ENCODE data around the gene ATP10A. TPM values are rescaled to one million over a fixed set of nuclear protein-coding genes. Genes with fewer than 3 reads are reported as not detected.
A peak's percentile ranks its signal among the peaks of the same experiment; 100 is the strongest.

Gene ATP10A
- total and polyA plus RNA-seq, 3 experiments from 2014 or later, result 8.2 to 28.9 (median 24.0) TPM

GRCh38 chr15:25850154-25851111, 12.7 kb downstream of the ATP10A start:
- ChIA-PET CTCF (interaction anchor here (5.2 kb wide), 1 partner anchor 10 kb away, joined by 31 read pairs; no protein-coding TSS in a partner anchor), POLR2A (interaction anchor here (1.0 kb wide), 1 partner anchor 13 kb away, joined by 3 read pairs; the partner anchor contains the start of gene ATP10A)

GRCh38 chr15:25849157-25849921, 13.8 kb downstream of the ATP10A start:
- H3K9me3 ChIP-seq (ENCODE audit: low read length), result no peaks in the 10 kb centered on the region
- peak overlapping the region; percentile 10 for H3K27ac ChIP-seq (ENCODE audit: low read depth, low read length)
- POLR2A ChIA-PET, result interaction anchor here (1.0 kb wide), 1 partner anchor 10 kb away, joined by 4 read pairs; no protein-coding TSS in a partner anchor
- Mint-ChIP-seq H3K4me1 (peaks cover 77 to 93% (median 85%) of the 10 kb centered on the region in 3 donors), H3K27ac (peak overlapping the region; percentile 80 to 99 (median 96)), H3K4me3 (peak overlapping the region; percentile 84 to 96 (median 93)), H3K27me3 (peaks cover 0 to 2% of the 10 kb centered on the region in 2 donors), H3K9me3 (peaks cover 0 to 2% (median 0%) of the 10 kb centered on the region in 5 donors), H3K36me3 (peaks cover 0 to 4% (median 3%) of the 10 kb centered on the region in 3 donors)
- H3K27me3 ChIP-seq (ENCODE audit: insufficient read depth, low read length, poor library complexity, severe bottlenecking), result no peaks in the 10 kb centered on the region
- H3K36me3 ChIP-seq (ENCODE audit: insufficient read depth, low read length), result no peaks in the 10 kb centered on the region
- peaks cover 91% of the 10 kb centered on the region for H3K4me1 ChIP-seq (ENCODE audit: insufficient read depth, low read length)
- CTCF ChIA-PET, result interaction anchor here (5.2 kb wide), 1 partner anchor 11 kb away, joined by 31 read pairs; no protein-coding TSS in a partner anchor
- H3K4me3 ChIP-seq (ENCODE audit: low read length), result peak overlapping the region; percentile 47
- DNase-seq, result peak in 1 of 5 donors; percentile 34

More at GRCh38 chr15:25850154-25851111, 12.7 kb downstream of the ATP10A start:
- Mint-ChIP-seq H3K4me1 (peaks cover 76 to 94% (median 87%) of the 10 kb centered on the region in 3 donors), H3K27ac (peak overlapping the region; percentile 93 to 99 (median 96)), H3K4me3 (peak overlapping the region; percentile 84 to 96 (median 93)), H3K27me3 (peaks cover 0 to 2% of the 10 kb centered on the region in 2 donors), H3K36me3 (peaks cover 3 to 10% (median 5%) of the 10 kb centered on the region in 3 donors), H3K9me3 (peaks cover 0 to 2% (median 0%) of the 10 kb centered on the region in 5 donors)
- peak overlapping the region; percentile 58 for H3K27ac ChIP-seq (ENCODE audit: low read depth, low read length)
- H3K4me3 ChIP-seq (ENCODE audit: low read length), result peak overlapping the region; percentile 47
- H3K27me3 ChIP-seq (ENCODE audit: insufficient read depth, low read length, poor library complexity, severe bottlenecking), result no peaks in the 10 kb centered on the region
- no peaks in the 10 kb centered on the region for H3K9me3 ChIP-seq (ENCODE audit: low read length)
- peak; percentile 49 to 80 (median 68) for DNase-seq
- H3K4me1 ChIP-seq (ENCODE audit: insufficient read depth, low read length), result peaks cover 90% of the 10 kb centered on the region
- H3K36me3 ChIP-seq (ENCODE audit: insufficient read depth, low read length), result no peaks in the 10 kb centered on the region

GRCh38 chr15:25848784-25849156, 14.4 kb downstream of the ATP10A start:
- peaks cover 0 to 2% of the 10 kb centered on the region in 2 donors for H3K27me3 Mint-ChIP-seq
- peaks cover 0 to 4% (median 3%) of the 10 kb centered on the region in 3 donors for H3K36me3 Mint-ChIP-seq
- peaks cover 0 to 2% (median 0%) of the 10 kb centered on the region in 5 donors for H3K9me3 Mint-ChIP-seq
- H3K4me1 ChIP-seq (ENCODE audit: insufficient read depth, low read length), result peaks cover 87% of the 10 kb centered on the region
- POLR2A ChIA-PET, result interaction anchor here (1.0 kb wide), 1 partner anchor 11 kb away, joined by 4 read pairs; no protein-coding TSS in a partner anchor
- no peak for DNase-seq
- H3K4me3 Mint-ChIP-seq, result peak overlapping the region in 5 of 7 donors; percentile 44 to 96 (median 93)
- no peak overlapping the region for H3K27ac ChIP-seq (ENCODE audit: low read depth, low read length)
- H3K27me3 ChIP-seq (ENCODE audit: insufficient read depth, low read length, poor library complexity, severe bottlenecking), result no peaks in the 10 kb centered on the region
- H3K4me1 Mint-ChIP-seq, result peaks cover 76 to 90% (median 84%) of the 10 kb centered on the region in 3 donors
- peak overlapping the region; percentile 47 for H3K4me3 ChIP-seq (ENCODE audit: low read length)
- CTCF ChIA-PET, result interaction anchor here (5.2 kb wide), 1 partner anchor 12 kb away, joined by 31 read pairs; no protein-coding TSS in a partner anchor
- no peaks in the 10 kb centered on the region for H3K9me3 ChIP-seq (ENCODE audit: low read length)
- peak overlapping the region in 6 of 8 donors; percentile 92 to 99 (median 96) for H3K27ac Mint-ChIP-seq
- no peaks in the 10 kb centered on the region for H3K36me3 ChIP-seq (ENCODE audit: insufficient read depth, low read length)

- peaks cover 0 to 2% of the 10 kb centered on the region in 2 donors for H3K27me3 Mint-ChIP-seq
- peak overlapping the region in 1 of 7 donors; percentile 41 for H3K4me3 Mint-ChIP-seq
- no peak overlapping the region for H3K4me3 ChIP-seq (ENCODE audit: low read length)
- peaks cover 83% of the 10 kb centered on the region for H3K4me1 ChIP-seq (ENCODE audit: insufficient read depth, low read length)
- DNase-seq, result no peak
- peaks cover 0 to 6% (median 3%) of the 10 kb centered on the region in 3 donors for H3K36me3 Mint-ChIP-seq
- H3K27ac Mint-ChIP-seq, result peak overlapping the region in 5 of 8 donors; percentile 35 to 95 (median 81)
- no peaks in the 10 kb centered on the region for H3K9me3 ChIP-seq (ENCODE audit: low read length)
- H3K27ac ChIP-seq (ENCODE audit: low read depth, low read length), result no peak overlapping the region
- H3K4me1 Mint-ChIP-seq, result peaks cover 74 to 88% (median 82%) of the 10 kb centered on the region in 3 donors
- H3K36me3 ChIP-seq (ENCODE audit: insufficient read depth, low read length), result no peaks in the 10 kb centered on the region
- ChIA-PET POLR2A (interaction anchor here (1.0 to 2.0 kb wide), 2 partner anchors 11 to 13 kb away, joined by 4 to 11 read pairs; no protein-coding TSS in a partner anchor), CTCF (interaction anchor here (5.2 kb wide), 1 partner anchor 12 kb away, joined by 31 read pairs; no protein-coding TSS in a partner anchor)
- H3K9me3 Mint-ChIP-seq, result peaks cover 0 to 2% (median 0%) of the 10 kb centered on the region in 5 donors
- H3K27me3 ChIP-seq (ENCODE audit: insufficient read depth, low read length, poor library complexity, severe bottlenecking), result no peaks in the 10 kb centered on the region
Measured at GRCh38 chr15:25848325-25848724, 14.8 kb downstream of the ATP10A start.

GRCh38 chr15:25847051-25847450, 16.1 kb downstream of the ATP10A start:
- ChIA-PET CTCF (interaction anchor here (1.1 to 5.2 kb wide), 3 partner anchors 13 to 87 kb away, joined by 4 to 31 read pairs (median 4); no protein-coding TSS in a partner anchor), POLR2A (interaction anchor here (0.9 to 2.0 kb wide), 2 partner anchors 12 to 14 kb away, joined by 3 to 11 read pairs; no protein-coding TSS in a partner anchor)
- peaks cover 61 to 81% (median 69%) of the 10 kb centered on the region in 3 donors for H3K4me1 Mint-ChIP-seq
- Histone ChIP-seq H3K4me1 (ENCODE audit: insufficient read depth, low read length) (peaks cover 70% of the 10 kb centered on the region), H3K36me3 (ENCODE audit: insufficient read depth, low read length) (no peaks in the 10 kb centered on the region), H3K27me3 (ENCODE audit: insufficient read depth, low read length, poor library complexity, severe bottlenecking) (no peaks in the 10 kb centered on the region), H3K27ac (ENCODE audit: low read depth, low read length) (no peak overlapping the region), H3K4me3 (ENCODE audit: low read length) (no peak overlapping the region), H3K9me3 (ENCODE audit: low read length) (no peaks in the 10 kb centered on the region)
- peaks cover 0 to 2% of the 10 kb centered on the region in 2 donors for H3K27me3 Mint-ChIP-seq
- H3K9me3 Mint-ChIP-seq, result peaks cover 0 to 2% (median 0%) of the 10 kb centered on the region in 5 donors
- peaks cover 0 to 9% (median 1%) of the 10 kb centered on the region in 3 donors for H3K36me3 Mint-ChIP-seq
- H3K4me3 Mint-ChIP-seq, result peak overlapping the region in 5 of 7 donors; percentile 6 to 85 (median 40)
- H3K27ac Mint-ChIP-seq, result peak overlapping the region; percentile 43 to 93 (median 70)
- peak in 1 of 5 donors; percentile 38 for DNase-seq

GRCh38 chr15:25846377-25846776, 16.8 kb downstream of the ATP10A start:
- Histone ChIP-seq H3K4me3 (ENCODE audit: low read length) (no peak overlapping the region), H3K27me3 (ENCODE audit: insufficient read depth, low read length, poor library complexity, severe bottlenecking) (no peaks in the 10 kb centered on the region), H3K27ac (ENCODE audit: low read depth, low read length) (no peak overlapping the region), H3K4me1 (ENCODE audit: insufficient read depth, low read length) (peaks cover 64% of the 10 kb centered on the region), H3K36me3 (ENCODE audit: insufficient read depth, low read length) (no peaks in the 10 kb centered on the region), H3K9me3 (ENCODE audit: low read length) (no peaks in the 10 kb centered on the region)
- DNase-seq, result peak in 3 of 5 donors; percentile 51 to 75 (median 73)
- ChIA-PET CTCF (interaction anchor here (1.0 to 5.2 kb wide), 4 partner anchors 14 to 87 kb away, joined by 3 to 31 read pairs (median 4); partner anchors contain the start of gene ATP10A), POLR2A (interaction anchor here (0.6 to 2.0 kb wide), 3 partner anchors 13 to 16 kb away, joined by 3 to 11 read pairs (median 3); partner anchors contain the start of gene ATP10A)
- H3K4me1 Mint-ChIP-seq, result peaks cover 55 to 78% (median 63%) of the 10 kb centered on the region in 3 donors
- peaks cover 0 to 13% (median 0%) of the 10 kb centered on the region in 3 donors for H3K36me3 Mint-ChIP-seq
- H3K27ac Mint-ChIP-seq, result peak overlapping the region; percentile 32 to 97 (median 91)
- H3K9me3 Mint-ChIP-seq, result peaks cover 0 to 2% (median 0%) of the 10 kb centered on the region in 5 donors
- peaks cover 0 to 2% of the 10 kb centered on the region in 2 donors for H3K27me3 Mint-ChIP-seq
- peak overlapping the region in 6 of 7 donors; percentile 32 to 77 (median 64) for H3K4me3 Mint-ChIP-seq
